Measurements from ENCODE around the gene PLEKHA7.

PLEKHA7 gene

GRCh38 chr11:16799890-16800289 is 214.3 kb downstream of the PLEKHA7 start:
- Histone ChIP-seq H3K4me3 (ENCODE audit: low read length) (no peak overlapping the region), H3K9me3 (ENCODE audit: control insufficient read depth, low read length) (no peaks in the 10 kb centered on the region), H3K36me3 (ENCODE audit: control insufficient read depth, insufficient read depth, low read length) (peaks cover 1% of the 10 kb centered on the region), H3K27me3 (ENCODE audit: control insufficient read depth, insufficient read depth, low read length) (no peaks in the 10 kb centered on the region), H3K4me1 (ENCODE audit: control insufficient read depth, insufficient read depth, low read length) (peaks cover 11% of the 10 kb centered on the region), H3K9ac (ENCODE audit: low read length) (no peak overlapping the region)

GRCh38 chr11:16799221-16799620 is 215.0 kb downstream of the PLEKHA7 start:
- Histone ChIP-seq H3K36me3 (ENCODE audit: control insufficient read depth, insufficient read depth, low read length) (peaks cover 3% of the 10 kb centered on the region), H3K9ac (ENCODE audit: low read length) (no peak overlapping the region), H3K4me1 (ENCODE audit: control insufficient read depth, insufficient read depth, low read length) (peaks cover 4% of the 10 kb centered on the region), H3K9me3 (ENCODE audit: control insufficient read depth, low read length) (no peaks in the 10 kb centered on the region), H3K4me3 (ENCODE audit: low read length) (no peak overlapping the region), H3K27me3 (ENCODE audit: control insufficient read depth, insufficient read depth, low read length) (no peaks in the 10 kb centered on the region)

GRCh38 chr11:16797776-16798175 is 216.4 kb downstream of the PLEKHA7 start:
- no peaks in the 10 kb centered on the region for H3K27me3 ChIP-seq (ENCODE audit: control insufficient read depth, insufficient read depth, low read length)
- no peak overlapping the region for H3K4me3 ChIP-seq (ENCODE audit: low read length)
- H3K36me3 ChIP-seq (ENCODE audit: control insufficient read depth, insufficient read depth, low read length): peaks cover 3% of the 10 kb centered on the region
- H3K9me3 ChIP-seq (ENCODE audit: control insufficient read depth, low read length): no peaks in the 10 kb centered on the region
- no peaks in the 10 kb centered on the region for H3K4me1 ChIP-seq (ENCODE audit: control insufficient read depth, insufficient read depth, low read length)
- no peak overlapping the region for H3K9ac ChIP-seq (ENCODE audit: low read length)

- Histone ChIP-seq H3K4me1 (ENCODE audit: control insufficient read depth, insufficient read depth, low read length) (no peaks in the 10 kb centered on the region), H3K36me3 (ENCODE audit: control insufficient read depth, insufficient read depth, low read length) (peaks cover 3% of the 10 kb centered on the region), H3K27me3 (ENCODE audit: control insufficient read depth, insufficient read depth, low read length) (no peaks in the 10 kb centered on the region), H3K4me3 (ENCODE audit: low read length) (no peak overlapping the region), H3K9ac (ENCODE audit: low read length) (no peak overlapping the region), H3K9me3 (ENCODE audit: control insufficient read depth, low read length) (no peaks in the 10 kb centered on the region)
Measured at GRCh38 chr11:16796311-16796710, 217.9 kb downstream of the PLEKHA7 start.

- no peaks in the 10 kb centered on the region for H3K9me3 ChIP-seq (ENCODE audit: control insufficient read depth, low read length)
- H3K4me3 ChIP-seq (ENCODE audit: low read length): no peak overlapping the region
- no peaks in the 10 kb centered on the region for H3K27me3 ChIP-seq (ENCODE audit: control insufficient read depth, insufficient read depth, low read length)
- H3K9ac ChIP-seq (ENCODE audit: low read length): peak overlapping the region; percentile 10
- no peaks in the 10 kb centered on the region for H3K4me1 ChIP-seq (ENCODE audit: control insufficient read depth, insufficient read depth, low read length)
- peaks cover 3% of the 10 kb centered on the region for H3K36me3 ChIP-seq (ENCODE audit: control insufficient read depth, insufficient read depth, low read length)
Measured at GRCh38 chr11:16795146-16795545, 219.1 kb downstream of the PLEKHA7 start.

GRCh38 chr11:16794047-16794818 is 220.0 kb downstream of the PLEKHA7 start:
- H3K4me3 ChIP-seq (ENCODE audit: low read length): no peak overlapping the region
- H3K9me3 ChIP-seq (ENCODE audit: control insufficient read depth, low read length): no peaks in the 10 kb centered on the region
- no peaks in the 10 kb centered on the region for H3K4me1 ChIP-seq (ENCODE audit: control insufficient read depth, insufficient read depth, low read length)
- H3K36me3 ChIP-seq (ENCODE audit: control insufficient read depth, insufficient read depth, low read length): peaks cover 3% of the 10 kb centered on the region
- H3K9ac ChIP-seq (ENCODE audit: low read length): no peak overlapping the region
- no peaks in the 10 kb centered on the region for H3K27me3 ChIP-seq (ENCODE audit: control insufficient read depth, insufficient read depth, low read length)

GRCh38 chr11:16793511-16793910 is 220.7 kb downstream of the PLEKHA7 start:
- Histone ChIP-seq H3K27me3 (ENCODE audit: control insufficient read depth, insufficient read depth, low read length) (no peaks in the 10 kb centered on the region), H3K36me3 (ENCODE audit: control insufficient read depth, insufficient read depth, low read length) (peaks cover 3% of the 10 kb centered on the region), H3K4me3 (ENCODE audit: low read length) (no peak overlapping the region), H3K9ac (ENCODE audit: low read length) (no peak overlapping the region), H3K4me1 (ENCODE audit: control insufficient read depth, insufficient read depth, low read length) (peaks cover under 1% of the 10 kb centered on the region), H3K9me3 (ENCODE audit: control insufficient read depth, low read length) (no peaks in the 10 kb centered on the region)

- peaks cover 6% of the 10 kb centered on the region for H3K4me1 ChIP-seq (ENCODE audit: control insufficient read depth, insufficient read depth, low read length)
- H3K27me3 ChIP-seq (ENCODE audit: control insufficient read depth, insufficient read depth, low read length): no peaks in the 10 kb centered on the region
- peaks cover 3% of the 10 kb centered on the region for H3K36me3 ChIP-seq (ENCODE audit: control insufficient read depth, insufficient read depth, low read length)
- no peaks in the 10 kb centered on the region for H3K9me3 ChIP-seq (ENCODE audit: control insufficient read depth, low read length)
- no peak overlapping the region for H3K9ac ChIP-seq (ENCODE audit: low read length)
- H3K4me3 ChIP-seq (ENCODE audit: low read length): no peak overlapping the region
Measured at GRCh38 chr11:16793009-16793408, 221.2 kb downstream of the PLEKHA7 start.

GRCh38 chr11:16792426-16792825 is 221.8 kb downstream of the PLEKHA7 start:
- Histone ChIP-seq H3K36me3 (ENCODE audit: control insufficient read depth, insufficient read depth, low read length) (peaks cover 3% of the 10 kb centered on the region), H3K9me3 (ENCODE audit: control insufficient read depth, low read length) (no peaks in the 10 kb centered on the region), H3K9ac (ENCODE audit: low read length) (no peak overlapping the region), H3K27me3 (ENCODE audit: control insufficient read depth, insufficient read depth, low read length) (no peaks in the 10 kb centered on the region), H3K4me3 (ENCODE audit: low read length) (no peak overlapping the region), H3K4me1 (ENCODE audit: control insufficient read depth, insufficient read depth, low read length) (peaks cover 6% of the 10 kb centered on the region)

GRCh38 chr11:16791191-16791961 is 222.8 kb downstream of the PLEKHA7 start:
- Histone ChIP-seq H3K4me1 (ENCODE audit: control insufficient read depth, insufficient read depth, low read length) (peaks cover 12% of the 10 kb centered on the region), H3K4me3 (ENCODE audit: low read length) (no peak overlapping the region), H3K9ac (ENCODE audit: low read length) (no peak overlapping the region), H3K9me3 (ENCODE audit: control insufficient read depth, low read length) (no peaks in the 10 kb centered on the region), H3K27me3 (ENCODE audit: control insufficient read depth, insufficient read depth, low read length) (no peaks in the 10 kb centered on the region), H3K36me3 (ENCODE audit: control insufficient read depth, insufficient read depth, low read length) (peaks cover 3% of the 10 kb centered on the region)

GRCh38 chr11:16790486-16791190 is 223.6 kb downstream of the PLEKHA7 start:
- peaks cover 3% of the 10 kb centered on the region for H3K36me3 ChIP-seq (ENCODE audit: control insufficient read depth, insufficient read depth, low read length)
- H3K9ac ChIP-seq (ENCODE audit: low read length): no peak overlapping the region
- no peaks in the 10 kb centered on the region for H3K9me3 ChIP-seq (ENCODE audit: control insufficient read depth, low read length)
- H3K4me1 ChIP-seq (ENCODE audit: control insufficient read depth, insufficient read depth, low read length): peaks cover 19% of the 10 kb centered on the region
- no peaks in the 10 kb centered on the region for H3K27me3 ChIP-seq (ENCODE audit: control insufficient read depth, insufficient read depth, low read length)
- no peak overlapping the region for H3K4me3 ChIP-seq (ENCODE audit: low read length)
